LNCaP clone FGC (cell line): Measurements from ENCODE around the gene ABCF2.

Source experiments
- DNase-seq: peaks from one replicate; pipeline ENCODE4 v3.0.0-alpha.2; 2011; ENCODE audit warnings: low read depth
- H3K4me3 ChIP-seq: 2 replicates; pipeline ENCODE4 v1.5.1; 2011; ENCODE audit warnings: mild to moderate bottlenecking, low read depth, low read length, control low read depth
- TF ChIP-seq, protein P1 (sequence below): IDR thresholded peaks from 2 replicates; pipeline ENCODE4 v1.5.1; 2012; ENCODE audit warnings: mild to moderate bottlenecking; ENCODE audit not compliant: control insufficient read depth, insufficient read depth; ENCODE audit errors: extremely low read depth

ABCF2 gene

DNA sequence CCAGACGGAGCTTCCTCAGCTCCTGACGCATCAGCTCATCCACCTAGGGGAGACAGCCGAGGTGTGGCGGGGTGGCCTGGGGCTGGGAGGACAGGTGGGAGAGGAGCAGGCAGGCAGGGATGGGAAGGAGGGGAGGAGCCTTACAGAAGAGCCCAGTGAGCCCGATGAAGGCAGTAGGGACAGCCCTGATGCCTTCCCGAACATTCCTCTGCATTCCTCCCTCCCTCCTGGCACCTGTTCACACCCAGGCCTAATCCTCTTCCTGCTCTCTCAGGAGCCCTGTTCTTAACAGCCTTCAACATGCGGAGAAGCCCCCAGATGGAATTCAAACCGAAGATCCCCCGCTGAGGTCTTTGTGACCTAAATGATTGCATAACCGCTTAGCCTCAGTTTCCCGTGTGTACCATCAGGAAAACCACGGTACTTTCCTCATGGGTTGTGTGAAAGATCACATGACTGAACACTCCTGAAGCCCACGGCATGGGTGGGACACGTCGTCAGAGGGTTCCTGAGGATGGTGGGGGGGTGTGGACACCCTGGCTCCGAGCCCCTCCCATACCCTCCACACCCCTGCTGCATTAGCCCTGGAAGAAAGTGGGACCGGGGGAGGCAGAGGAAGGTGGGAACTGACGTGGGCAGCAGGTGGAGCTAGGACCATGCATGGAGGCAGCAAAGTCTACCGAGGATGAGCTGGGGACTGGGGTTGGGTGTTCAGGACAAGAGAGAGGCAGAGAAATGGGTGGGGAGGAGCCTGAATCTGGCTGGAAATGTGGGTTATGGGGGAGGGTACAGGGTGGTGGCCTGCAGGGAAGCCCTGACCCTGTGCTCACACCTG, 31.2 kb downstream of the ABCF2 start:
- TF ChIP-seq, protein P1, sequence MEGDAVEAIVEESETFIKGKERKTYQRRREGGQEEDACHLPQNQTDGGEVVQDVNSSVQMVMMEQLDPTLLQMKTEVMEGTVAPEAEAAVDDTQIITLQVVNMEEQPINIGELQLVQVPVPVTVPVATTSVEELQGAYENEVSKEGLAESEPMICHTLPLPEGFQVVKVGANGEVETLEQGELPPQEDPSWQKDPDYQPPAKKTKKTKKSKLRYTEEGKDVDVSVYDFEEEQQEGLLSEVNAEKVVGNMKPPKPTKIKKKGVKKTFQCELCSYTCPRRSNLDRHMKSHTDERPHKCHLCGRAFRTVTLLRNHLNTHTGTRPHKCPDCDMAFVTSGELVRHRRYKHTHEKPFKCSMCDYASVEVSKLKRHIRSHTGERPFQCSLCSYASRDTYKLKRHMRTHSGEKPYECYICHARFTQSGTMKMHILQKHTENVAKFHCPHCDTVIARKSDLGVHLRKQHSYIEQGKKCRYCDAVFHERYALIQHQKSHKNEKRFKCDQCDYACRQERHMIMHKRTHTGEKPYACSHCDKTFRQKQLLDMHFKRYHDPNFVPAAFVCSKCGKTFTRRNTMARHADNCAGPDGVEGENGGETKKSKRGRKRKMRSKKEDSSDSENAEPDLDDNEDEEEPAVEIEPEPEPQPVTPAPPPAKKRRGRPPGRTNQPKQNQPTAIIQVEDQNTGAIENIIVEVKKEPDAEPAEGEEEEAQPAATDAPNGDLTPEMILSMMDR = no peak
- no peak for DNase-seq
- H3K4me3 ChIP-seq = no peak overlapping the region

DNA sequence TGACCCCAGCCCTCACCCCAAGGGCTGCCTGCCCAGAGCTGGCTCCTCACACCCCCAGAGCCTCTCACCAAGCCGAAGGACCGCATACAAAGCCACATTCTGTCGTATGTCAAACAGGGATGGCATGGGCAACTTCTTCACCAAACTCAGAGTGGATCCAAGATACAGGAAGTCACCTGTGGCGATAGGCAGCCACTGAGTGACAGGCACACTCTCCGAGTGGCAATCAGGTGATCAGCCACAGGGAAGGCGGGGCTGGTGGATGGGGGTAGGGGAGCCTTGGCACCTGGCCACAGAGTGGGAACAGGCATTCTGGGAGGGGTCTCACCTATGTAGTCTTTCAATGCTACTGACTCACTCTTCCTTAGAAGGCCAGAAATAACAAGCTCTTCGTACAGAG, 32.8 kb downstream of the ABCF2 start:
- no peak for DNase-seq
- no peak overlapping the region for H3K4me3 ChIP-seq
- TF ChIP-seq, protein P1 = no peak

DNA sequence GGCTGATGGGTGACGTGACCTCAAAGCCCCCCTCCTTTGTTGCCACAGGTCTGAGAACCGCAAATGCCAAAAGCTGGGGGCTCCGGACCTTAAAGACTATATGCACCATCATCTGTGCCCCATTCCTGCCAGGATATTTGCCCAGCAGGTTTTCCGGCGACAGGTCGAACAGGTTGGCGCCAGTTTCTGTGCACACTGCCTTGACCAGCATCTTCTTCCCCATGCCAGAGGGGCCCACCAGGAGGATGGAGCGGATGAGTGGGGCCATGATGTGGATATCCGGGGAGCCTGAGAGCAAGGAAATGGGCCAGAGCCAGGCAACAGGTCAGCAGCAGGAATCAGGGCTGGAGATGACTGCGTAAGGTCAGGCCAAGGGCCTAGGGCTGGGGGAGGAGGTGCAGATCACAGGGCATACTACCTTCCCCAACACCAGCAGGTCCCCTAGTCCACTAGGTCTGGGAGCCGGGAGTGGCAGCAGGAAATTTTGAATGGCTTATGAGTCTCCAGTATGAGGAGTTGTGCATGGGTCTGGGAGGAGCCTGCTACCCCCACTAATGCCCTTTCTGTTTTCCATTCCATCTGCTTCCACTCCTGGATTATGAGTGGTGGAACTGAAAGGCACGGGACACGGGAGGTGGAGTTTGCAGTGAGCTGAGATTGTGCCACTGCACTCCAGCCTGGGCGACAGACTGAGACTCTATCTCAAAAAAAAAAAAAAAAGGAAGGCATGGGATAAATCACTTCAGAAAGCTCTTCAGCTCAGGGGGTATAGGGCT, 33.6 kb downstream of the ABCF2 start:
- TF ChIP-seq, protein P1 = no peak
- no peak overlapping the region for H3K4me3 ChIP-seq
- DNase-seq = no peak

DNA sequence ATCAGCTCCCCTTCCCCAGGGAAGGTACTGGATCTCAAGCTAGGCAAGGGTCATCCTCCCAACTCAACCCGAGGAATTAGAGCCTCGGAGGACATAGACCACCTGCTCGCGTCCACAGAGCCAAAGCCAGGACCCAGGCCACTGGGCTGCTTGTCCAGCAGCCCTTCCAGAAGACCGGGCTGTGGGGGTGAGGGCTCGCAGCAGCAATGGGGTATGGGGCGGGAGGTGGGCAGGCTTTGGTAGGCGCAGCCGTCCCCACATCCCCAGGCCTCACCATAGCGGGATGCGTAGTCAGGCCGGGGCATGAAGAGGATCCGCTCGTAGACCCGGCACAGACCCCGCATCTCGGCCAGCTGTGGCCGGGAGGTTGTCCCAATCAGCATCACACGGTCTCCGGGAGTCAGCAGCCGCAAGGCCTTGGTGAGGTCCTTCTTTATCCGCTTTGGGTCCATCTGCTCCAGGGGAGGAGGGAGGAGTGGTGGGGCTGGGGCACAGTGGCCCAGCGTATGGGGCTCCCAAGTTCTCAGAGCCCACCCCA, 34.9 kb downstream of the ABCF2 start:
- TF ChIP-seq, protein P1 = no peak
- no peak overlapping the region for H3K4me3 ChIP-seq
- no peak for DNase-seq

DNA sequence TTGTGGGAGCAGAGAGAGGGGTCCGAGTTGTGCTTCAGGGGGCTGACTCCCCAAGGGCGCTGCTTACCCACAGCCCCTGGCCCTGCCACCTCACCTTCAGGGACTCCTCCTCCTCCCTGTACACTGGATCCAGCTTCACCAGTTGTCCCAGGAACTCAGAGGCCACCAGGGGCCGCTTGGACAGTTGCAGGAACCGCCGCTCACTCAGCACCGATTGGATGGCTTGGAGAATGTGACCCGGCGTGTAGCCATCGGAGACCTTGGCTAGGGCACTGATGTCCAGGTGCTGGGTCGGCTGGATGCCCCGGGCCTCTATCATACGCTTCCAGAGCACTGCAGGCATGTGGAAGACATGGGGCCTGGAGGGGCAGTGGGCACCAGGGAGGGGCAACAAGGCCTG, 35.5 kb downstream of the ABCF2 start:
- no peak for DNase-seq
- no peak overlapping the region for H3K4me3 ChIP-seq
- TF ChIP-seq, protein P1 = no peak

DNA sequence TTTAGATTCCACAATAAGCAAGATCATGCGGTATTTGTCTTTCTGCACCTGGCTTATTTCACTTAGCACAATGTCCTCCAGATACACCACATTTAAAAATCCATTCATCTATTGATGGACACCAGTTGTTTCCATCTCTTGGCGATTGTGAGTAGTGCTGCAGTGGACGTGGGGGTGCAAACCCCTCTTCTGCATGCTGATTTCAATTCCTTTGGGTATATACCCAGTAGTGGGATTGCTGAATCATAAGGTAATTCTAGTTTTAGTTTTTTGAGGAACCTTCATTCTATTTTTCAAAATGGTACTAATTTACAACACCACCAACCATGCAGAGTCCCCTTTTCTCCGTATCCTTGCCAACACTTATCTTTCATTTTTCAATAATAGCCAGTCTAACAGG, 38.0 kb downstream of the ABCF2 start:
- TF ChIP-seq, protein P1 = no peak
- DNase-seq = no peak
- no peak overlapping the region for H3K4me3 ChIP-seq
